ENCODE results near the gene STK32A.

STK32A gene

DNA sequence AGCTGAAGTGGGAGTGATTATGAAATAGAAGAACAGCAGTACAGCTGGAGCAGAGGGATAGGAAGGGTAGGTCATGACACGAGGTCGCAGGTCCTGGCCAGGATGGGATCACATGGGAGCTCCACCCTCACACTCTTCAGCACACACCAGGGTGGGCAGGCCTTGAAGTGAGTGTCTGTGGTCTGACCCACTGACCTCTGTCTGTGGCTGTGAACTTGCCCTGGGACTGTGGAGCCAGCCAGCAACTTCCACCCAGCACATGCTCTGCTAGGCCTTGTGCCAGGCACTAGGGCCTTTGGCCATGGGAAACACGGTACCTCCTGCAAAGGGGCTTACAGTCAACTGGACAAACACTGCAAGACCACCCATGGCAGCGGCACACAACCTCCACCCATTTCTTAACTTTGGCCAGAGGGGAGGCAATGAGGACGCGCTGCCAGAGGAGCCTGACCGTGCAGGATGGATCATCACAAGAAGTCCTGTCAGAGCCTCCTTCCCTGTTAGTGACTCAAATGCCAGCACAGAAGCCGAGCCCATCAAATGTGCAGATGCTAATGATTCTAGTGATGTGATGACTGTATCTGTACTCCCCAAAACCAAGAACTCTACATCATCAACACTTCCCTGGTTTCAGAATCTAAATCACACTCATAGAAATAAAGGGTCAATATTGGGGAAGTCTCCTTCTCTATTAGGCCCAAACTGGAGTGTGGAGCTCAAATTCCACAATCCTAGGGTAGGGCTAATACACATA, 161.4 kb downstream of the STK32A start:
- no peak for DNase-seq

GRCh38 chr5:147397616-147398015, 162.8 kb downstream of the STK32A start:
- no peak for DNase-seq

DNA sequence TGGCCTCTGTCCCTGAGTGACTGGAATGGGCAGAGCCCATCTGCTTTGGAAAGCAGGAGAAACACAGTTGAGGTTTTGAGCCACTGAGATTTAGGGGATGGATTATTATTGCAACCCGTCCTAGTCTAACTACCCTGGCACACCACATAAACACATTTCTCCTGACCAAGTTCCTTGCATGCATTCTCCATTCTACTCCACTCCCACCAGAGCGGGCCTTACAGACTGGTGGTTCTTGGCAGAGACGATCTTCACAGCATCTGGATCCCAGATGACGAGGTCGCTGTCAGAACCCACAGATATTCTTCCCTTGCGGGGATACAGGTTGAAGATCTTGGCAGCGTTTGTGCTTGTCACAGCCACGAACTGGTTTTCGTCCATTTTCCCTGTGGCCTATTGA, 164.0 kb downstream of the STK32A start:
- DNase-seq: no peak

GRCh38 chr5:147400126-147400809, 165.4 kb downstream of the STK32A start:
- DNase-seq: no peak

DNA sequence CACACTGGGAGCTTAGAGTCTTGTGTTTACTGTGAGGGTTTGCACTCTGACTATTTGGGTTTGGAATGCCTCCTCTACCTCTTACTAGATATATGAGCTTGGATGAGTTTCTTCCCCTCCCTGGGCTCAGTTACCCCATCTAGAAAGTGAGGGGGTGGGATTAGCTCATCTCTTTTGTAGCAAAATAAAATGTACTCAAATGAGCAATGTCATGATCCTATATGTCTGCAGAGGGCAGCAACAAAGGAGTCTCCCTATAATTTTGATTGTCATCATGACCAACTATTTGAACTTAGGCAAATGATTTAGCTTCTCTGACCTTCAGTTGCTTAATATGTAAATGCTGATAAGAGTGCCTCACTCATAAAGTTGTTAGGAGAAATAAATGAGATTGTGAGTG, 166.1 kb downstream of the STK32A start:
- DNase-seq: no peak

GRCh38 chr5:147403651-147404640, 169.1 kb downstream of the STK32A start:
- no peak for DNase-seq

DNA sequence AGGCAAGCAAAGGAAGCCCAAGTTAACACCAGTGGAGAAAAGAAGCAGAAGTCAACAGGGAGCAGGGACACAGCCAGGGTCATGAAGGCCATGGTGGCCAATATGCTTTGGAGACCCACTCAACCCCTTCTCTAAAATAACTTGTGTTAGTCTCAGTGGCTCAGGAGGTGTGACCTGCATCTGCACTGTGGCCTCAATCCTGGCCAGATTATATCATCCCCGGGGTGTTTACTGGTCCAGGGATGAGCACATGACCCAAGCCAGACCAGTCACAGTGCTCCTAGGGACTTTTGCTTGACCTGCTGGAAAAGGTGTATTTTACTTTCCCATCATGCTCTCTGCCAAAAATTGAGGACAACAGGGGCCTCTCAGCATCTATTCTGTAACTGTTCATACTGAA, 169.9 kb downstream of the STK32A start:
- no peak for DNase-seq

DNA sequence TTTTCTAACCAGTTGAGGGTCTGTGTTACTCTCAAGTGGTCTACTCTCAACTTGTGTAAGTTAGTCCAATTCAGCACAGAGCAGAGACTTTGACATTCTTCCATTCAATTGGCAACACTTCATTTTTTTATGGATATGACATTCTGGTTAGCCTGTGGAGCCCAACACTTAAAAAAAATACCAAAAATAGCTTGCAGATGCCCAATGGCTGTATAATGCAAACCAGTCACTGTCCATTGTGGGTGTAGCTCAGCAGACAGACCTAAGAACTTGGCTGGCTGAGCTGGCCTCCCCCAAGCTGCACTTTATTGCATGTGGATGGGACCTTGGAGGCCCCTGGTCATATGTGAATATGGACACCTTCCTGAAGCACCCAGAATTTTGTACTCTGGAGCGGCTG, 171.8 kb downstream of the STK32A start:
- DNase-seq: no peak

DNA sequence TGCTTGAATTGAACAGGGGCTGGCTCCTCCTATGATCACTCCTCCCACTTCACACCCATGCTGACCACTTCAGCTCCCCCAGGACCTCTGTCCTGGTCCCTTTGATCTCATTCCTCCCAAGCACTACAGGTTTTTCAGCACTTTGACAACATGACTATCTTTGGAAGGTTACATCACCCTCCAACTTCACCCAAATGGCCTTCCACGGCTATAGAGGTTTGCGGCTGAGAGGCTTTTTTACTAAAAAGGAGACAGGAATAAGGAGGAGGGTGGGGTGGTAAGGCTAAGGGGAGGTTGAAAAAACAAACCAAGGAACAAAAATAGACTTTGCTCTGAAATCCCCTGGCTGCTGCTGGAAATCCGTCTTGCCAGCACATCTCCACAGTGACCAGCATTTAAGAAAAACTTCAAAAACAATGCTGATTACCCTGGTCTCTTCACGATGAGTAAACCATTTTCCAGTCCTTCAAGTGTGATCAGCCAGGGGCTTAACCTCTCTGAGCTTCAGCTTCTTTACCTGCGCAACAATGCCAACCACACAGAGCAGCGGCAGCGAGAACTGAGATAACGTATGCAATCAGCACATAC, 172.4 kb downstream of the STK32A start:
- DNase-seq: no peak

- DNase-seq: no peak
Measured at GRCh38 chr5:147408980-147409379, 174.2 kb downstream of the STK32A start.

GRCh38 chr5:147410496-147411358, 175.9 kb downstream of the STK32A start:
- no peak for DNase-seq

GRCh38 chr5:147411359-147412319, 176.8 kb downstream of the STK32A start:
- DNase-seq: no peak

- DNase-seq: no peak
Measured at GRCh38 chr5:147412561-147412960, 177.7 kb downstream of the STK32A start.

- DNase-seq: no peak
Measured at GRCh38 chr5:147413266-147413665, 178.4 kb downstream of the STK32A start.

DNA sequence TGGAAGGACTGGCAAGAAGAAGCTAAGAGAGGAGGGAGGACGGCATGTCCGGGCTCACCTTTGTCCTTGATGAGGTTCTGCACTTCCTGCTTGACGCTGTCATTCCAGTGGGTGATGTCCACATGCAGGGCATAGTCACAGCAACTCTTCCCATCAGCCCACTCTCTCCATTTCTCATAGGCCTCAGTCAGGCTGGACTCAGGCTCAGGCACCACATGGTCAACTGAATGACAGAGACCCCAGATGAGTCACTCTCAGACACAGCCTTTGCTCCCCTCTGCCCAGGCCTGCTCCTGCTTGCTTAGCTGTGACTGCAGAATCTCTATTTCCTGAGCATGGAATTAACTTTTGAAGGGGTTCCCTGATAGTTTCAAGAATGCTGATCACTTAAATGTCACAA, 180.8 kb downstream of the STK32A start:
- no peak for DNase-seq

- no peak for DNase-seq
Measured at GRCh38 chr5:147417135-147417813, 182.4 kb downstream of the STK32A start.

- DNase-seq: no peak
Measured at GRCh38 chr5:147418613-147419012, 183.8 kb downstream of the STK32A start.

DNA sequence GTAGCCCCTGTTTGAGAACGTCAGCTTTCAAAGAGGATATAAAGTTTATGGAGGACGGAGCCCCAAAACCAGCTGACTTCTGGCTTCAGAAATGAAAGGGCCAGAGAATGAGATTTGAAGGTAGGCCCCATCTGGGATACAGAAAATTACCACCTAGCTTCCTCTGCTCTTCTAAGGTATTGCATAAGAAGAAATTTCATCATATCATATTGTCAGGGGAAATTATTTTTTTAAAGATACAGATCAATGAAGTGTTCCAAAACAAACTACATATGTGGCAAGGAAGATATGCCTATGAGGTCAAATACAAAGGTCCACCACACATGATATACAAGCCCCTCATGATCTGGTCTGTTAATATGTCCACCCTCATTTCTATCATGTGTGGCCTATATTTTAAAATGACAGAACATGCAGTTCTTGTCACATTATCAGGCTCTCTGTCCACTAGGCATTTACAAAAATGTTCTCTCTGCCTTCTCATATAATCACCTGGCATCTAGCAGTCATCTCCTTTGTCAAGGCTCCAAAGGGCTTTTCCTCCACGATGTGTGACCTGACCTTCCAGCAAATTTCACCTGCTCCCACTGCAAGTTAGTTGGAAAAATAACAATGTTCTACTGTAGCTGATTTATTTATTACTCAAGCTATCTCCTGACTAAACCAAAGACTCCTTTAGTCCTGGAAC, 192.0 kb downstream of the STK32A start:
- DNase-seq: no peak

Measured in NCI-H1092 treated with DMSO at 0.1 percent for 48 hours (cell line).